ENCODE results near the gene SMIM35.
"Not testable (repeated sequence)": the region's sequence is repeated elsewhere in the genome, so short reads cannot be mapped to it uniquely, and the experiment has no call there.

Gene SMIM35

GRCh38 chr11:118017631-118018315, 69.0 kb downstream of the SMIM35 start:
- no peak for DNase-seq

- no peak for DNase-seq
Observed at GRCh38 chr11:118017111-118017510, 69.7 kb downstream of the SMIM35 start.

- no peak for DNase-seq
Observed at GRCh38 chr11:118016104-118016503, 70.7 kb downstream of the SMIM35 start.

- no peak for DNase-seq
Observed at GRCh38 chr11:118015385-118015841, 71.3 kb downstream of the SMIM35 start.

GRCh38 chr11:118014022-118014421, 72.7 kb downstream of the SMIM35 start:
- no peak for DNase-seq

- no peak for DNase-seq
Observed at GRCh38 chr11:118012083-118012669, 74.6 kb downstream of the SMIM35 start.

- DNase-seq = no peak
Observed at GRCh38 chr11:118010738-118011461, 75.9 kb downstream of the SMIM35 start.

- no peak for DNase-seq
Observed at GRCh38 chr11:118009864-118010737, 76.7 kb downstream of the SMIM35 start.

- DNase-seq = no peak
Observed at GRCh38 chr11:118008271-118008911, 78.4 kb downstream of the SMIM35 start.

GRCh38 chr11:118007563-118008270, 79.0 kb downstream of the SMIM35 start:
- DNase-seq = not testable (repeated sequence)

GRCh38 chr11:118007040-118007439, 79.7 kb downstream of the SMIM35 start:
- DNase-seq = no peak

GRCh38 chr11:118006153-118006534, 80.6 kb downstream of the SMIM35 start:
- no peak for DNase-seq

GRCh38 chr11:118005224-118006152, 81.3 kb downstream of the SMIM35 start:
- no peak for DNase-seq

- DNase-seq = no peak
Observed at GRCh38 chr11:118004543-118005223, 82.1 kb downstream of the SMIM35 start.

- no peak for DNase-seq
Observed at GRCh38 chr11:118003456-118003855, 83.3 kb downstream of the SMIM35 start.

GRCh38 chr11:118002541-118003423, 84.0 kb downstream of the SMIM35 start:
- no peak for DNase-seq

- no peak for DNase-seq
Observed at GRCh38 chr11:118002010-118002540, 84.7 kb downstream of the SMIM35 start.

- no peak for DNase-seq
Observed at GRCh38 chr11:118001494-118001971, 85.2 kb downstream of the SMIM35 start.

- no peak for DNase-seq
Observed at GRCh38 chr11:118000850-118001228, 85.9 kb downstream of the SMIM35 start.

Measured in NCI-H1105 (cell line).